ENCODE data around the gene NDUFB7.

DNA sequence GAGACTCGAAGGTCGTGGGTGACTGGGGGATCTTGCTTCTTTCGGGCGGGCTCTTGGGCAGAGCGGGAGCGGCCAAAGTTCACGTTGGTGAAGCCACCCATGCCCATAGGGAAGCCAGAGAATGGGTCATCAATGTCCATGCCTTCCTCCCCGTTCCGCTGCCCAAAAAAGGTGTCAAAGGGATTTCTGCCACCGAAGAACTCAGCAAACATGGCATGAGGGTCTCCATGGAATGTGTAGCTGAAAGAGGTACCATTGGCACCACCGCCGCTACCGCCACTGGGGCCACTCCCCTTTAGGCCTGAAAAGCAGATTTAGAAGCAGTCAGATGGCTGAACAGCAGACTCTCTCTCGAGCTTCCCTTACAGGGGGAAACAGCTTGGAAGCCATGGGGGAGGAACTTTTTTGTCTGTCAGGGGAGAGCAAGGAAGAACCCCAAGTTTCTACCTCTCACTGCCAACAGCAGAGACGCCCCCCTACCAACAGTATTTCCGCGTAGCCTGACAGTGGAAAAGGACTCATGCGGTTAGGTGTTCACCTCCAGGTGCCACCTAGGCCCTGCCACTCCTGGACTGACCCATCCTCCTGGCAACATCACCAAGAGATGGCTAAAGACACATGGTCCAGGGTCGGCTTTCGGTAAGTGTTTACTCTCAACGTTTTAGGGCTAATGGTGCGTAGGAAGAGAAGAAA lies 55.0 kb downstream of the NDUFB7 start:
- TF ChIP-seq TAF1 (IDR thresholded peaks at IDR 0.05; ENCODE audit: low read depth) (no peak), ZBTB7A (IDR thresholded peaks at IDR 0.05; ENCODE audit: low read depth) (no peak), CEBPB (IDR thresholded peaks at IDR 0.05) (no peak), EP300 (IDR thresholded peaks at IDR 0.05; ENCODE audit: borderline replicate concordance) (no peak), YY1 (IDR thresholded peaks at IDR 0.05; ENCODE audit: low read depth) (no peak), TEAD4 (IDR thresholded peaks at IDR 0.05) (no peak), TCF12 (IDR thresholded peaks at IDR 0.05; ENCODE audit: low read depth) (no peak), RAD21 (IDR thresholded peaks at IDR 0.05; ENCODE audit: low read depth) (no peak)
- TF ChIP-seq, protein P1, sequence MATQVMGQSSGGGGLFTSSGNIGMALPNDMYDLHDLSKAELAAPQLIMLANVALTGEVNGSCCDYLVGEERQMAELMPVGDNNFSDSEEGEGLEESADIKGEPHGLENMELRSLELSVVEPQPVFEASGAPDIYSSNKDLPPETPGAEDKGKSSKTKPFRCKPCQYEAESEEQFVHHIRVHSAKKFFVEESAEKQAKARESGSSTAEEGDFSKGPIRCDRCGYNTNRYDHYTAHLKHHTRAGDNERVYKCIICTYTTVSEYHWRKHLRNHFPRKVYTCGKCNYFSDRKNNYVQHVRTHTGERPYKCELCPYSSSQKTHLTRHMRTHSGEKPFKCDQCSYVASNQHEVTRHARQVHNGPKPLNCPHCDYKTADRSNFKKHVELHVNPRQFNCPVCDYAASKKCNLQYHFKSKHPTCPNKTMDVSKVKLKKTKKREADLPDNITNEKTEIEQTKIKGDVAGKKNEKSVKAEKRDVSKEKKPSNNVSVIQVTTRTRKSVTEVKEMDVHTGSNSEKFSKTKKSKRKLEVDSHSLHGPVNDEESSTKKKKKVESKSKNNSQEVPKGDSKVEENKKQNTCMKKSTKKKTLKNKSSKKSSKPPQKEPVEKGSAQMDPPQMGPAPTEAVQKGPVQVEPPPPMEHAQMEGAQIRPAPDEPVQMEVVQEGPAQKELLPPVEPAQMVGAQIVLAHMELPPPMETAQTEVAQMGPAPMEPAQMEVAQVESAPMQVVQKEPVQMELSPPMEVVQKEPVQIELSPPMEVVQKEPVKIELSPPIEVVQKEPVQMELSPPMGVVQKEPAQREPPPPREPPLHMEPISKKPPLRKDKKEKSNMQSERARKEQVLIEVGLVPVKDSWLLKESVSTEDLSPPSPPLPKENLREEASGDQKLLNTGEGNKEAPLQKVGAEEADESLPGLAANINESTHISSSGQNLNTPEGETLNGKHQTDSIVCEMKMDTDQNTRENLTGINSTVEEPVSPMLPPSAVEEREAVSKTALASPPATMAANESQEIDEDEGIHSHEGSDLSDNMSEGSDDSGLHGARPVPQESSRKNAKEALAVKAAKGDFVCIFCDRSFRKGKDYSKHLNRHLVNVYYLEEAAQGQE (IDR thresholded peaks at IDR 0.05; ENCODE audit: low read depth) = no peak
- TF ChIP-seq, protein P2, sequence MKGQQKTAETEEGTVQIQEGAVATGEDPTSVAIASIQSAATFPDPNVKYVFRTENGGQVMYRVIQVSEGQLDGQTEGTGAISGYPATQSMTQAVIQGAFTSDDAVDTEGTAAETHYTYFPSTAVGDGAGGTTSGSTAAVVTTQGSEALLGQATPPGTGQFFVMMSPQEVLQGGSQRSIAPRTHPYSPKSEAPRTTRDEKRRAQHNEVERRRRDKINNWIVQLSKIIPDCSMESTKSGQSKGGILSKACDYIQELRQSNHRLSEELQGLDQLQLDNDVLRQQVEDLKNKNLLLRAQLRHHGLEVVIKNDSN (IDR thresholded peaks at IDR 0.05) = no peak
- TF ChIP-seq, protein P3, sequence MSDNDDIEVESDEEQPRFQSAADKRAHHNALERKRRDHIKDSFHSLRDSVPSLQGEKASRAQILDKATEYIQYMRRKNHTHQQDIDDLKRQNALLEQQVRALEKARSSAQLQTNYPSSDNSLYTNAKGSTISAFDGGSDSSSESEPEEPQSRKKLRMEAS (IDR thresholded peaks at IDR 0.05) = no peak

All from Ishikawa (cell line).